ENCODE results near the gene CCDC82.

CCDC82 gene

DNA sequence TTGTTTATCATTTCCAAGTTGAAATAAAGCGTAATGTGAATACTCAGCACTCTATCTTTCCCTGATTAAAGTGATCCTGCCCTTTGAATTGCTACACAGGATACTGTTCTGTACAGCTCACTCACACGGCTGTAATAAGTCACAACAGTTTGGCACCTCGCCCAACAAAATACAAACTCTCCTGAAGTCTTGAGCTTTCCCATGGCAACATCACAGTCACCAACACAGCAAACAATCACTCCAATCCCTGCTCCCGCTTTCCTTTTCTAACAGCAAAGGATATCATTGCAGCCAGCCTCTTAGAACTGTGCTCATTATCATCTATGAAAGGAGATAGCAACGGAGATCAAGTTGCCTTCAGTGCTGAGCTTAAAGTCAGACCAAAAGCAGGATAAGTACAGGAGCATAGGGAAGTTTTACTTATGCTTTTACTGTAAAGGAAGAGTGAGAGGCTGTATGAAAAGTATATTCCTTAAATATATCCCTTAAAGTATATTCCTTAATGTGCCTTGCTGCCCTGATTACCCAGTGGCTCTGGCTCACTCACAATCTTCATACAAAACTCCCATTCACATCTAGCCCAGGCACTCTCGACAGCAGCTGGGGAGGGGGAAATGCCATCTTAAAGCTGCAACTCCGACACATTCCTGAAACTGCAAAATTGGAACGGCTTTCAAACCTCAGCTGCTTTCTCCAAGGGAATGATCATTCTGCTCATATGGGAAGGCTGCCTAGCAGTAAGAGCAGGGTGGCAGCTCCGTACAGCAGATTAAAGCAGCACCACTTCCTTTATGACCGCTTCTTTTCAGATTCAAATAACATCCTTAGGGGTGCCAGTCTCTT is 82.6 kb downstream of the CCDC82 start:
- peak; percentile 8 for DNase-seq (ENCODE audit: low spot score)

DNA sequence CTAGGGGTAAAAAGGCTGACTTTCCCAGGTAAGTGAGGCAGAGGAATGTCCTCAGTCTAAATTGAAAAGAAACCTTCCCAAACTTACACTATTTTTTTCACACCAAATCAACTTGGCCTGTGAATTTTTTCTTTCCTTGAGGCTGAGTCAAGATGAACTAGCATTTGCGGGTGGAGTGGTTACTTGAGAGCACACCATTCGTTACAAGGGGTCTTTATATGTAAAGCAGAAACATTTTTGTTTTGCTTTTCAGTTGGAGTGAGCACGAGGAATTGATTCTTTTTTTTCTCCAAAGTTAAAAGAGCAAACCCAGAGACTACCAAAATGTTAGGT is 83.1 kb downstream of the CCDC82 start:
- DNase-seq (ENCODE audit: low spot score) = no peak

DNA sequence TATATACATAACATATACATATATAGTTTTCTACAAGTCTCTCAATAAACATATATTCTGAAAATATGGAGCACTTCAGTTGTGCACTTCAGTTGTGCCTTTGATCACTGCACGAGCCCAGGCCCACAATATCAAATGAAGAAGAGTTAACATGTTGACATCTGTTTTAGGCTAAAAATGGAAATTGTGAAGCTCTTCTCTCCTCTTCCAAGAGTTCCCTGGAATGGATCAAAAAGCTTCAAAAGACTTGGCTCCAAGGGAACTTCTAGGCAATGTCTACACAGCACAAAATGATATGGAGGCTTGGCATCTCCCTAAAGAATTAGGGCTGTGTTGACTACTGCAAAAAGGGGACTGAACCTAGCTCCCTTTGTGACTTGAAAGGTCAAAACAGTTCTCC is 83.6 kb downstream of the CCDC82 start:
- DNase-seq (ENCODE audit: low spot score) = no peak

DNA sequence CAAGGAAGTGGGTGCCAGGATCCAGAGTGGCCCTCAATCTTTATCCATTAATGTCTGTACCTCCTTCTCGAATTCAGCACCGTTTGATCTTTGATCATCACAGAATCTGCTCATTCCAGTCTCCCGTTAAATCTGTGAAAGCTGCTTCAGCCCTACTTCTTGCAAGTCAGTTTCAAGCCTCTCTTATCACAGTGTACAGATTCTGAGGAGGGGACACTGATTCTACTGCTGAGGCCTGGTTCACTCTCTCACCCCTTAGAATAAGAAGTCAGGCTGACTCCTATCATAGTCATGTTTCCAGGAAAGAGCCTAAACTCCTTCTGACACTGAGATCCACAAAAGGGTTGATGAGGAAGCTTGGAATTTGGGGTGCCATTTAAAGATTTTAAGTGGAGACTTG is 85.7 kb downstream of the CCDC82 start:
- DNase-seq (ENCODE audit: low spot score) = no peak

DNA sequence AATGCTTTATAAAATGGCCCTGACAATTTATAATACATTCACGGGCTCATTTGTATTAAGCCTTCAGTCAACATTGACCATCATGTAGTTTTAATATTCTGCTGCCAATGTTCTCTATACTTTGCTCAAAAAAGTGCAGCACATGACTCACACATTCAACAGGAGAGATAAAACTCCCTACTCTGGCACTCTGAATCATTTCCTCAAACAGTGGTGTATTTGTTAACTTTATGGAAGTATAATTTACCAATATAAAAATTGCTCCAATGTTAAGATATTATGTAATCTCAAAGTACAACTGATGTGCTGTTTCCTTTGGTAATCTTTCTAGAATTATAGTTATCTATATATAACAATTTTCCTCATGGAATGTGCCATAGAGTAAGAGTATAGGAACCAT is 86.6 kb downstream of the CCDC82 start:
- no peak for DNase-seq (ENCODE audit: low spot score)
